GM18507 (cell line): ENCODE results near the gene CNTNAP2.
"Not testable (repeated sequence)": the region's sequence is repeated elsewhere in the genome, so short reads cannot be mapped to it uniquely, and the experiment has no call there.

Source experiments
- DNase-seq: peaks from one replicate; pipeline ENCODE4 v3.0.0; 2011; ENCODE audit warnings: low read depth; ENCODE audit not compliant: insufficient read length; ENCODE audit errors: extremely low spot score
- FAIRE-seq: peaks from 2 replicates; lab custom pipeline; 2011; peaks lifted over from hg19 to GRCh38; lab: Jason Lieb, UNC

The CNTNAP2 gene

GRCh38 chr7:147586526-147586925 lies 1469.9 kb downstream of the CNTNAP2 start:
- no peak for FAIRE-seq
- DNase-seq, result no peak

GRCh38 chr7:147593271-147594057 lies 1476.9 kb downstream of the CNTNAP2 start:
- no peak for FAIRE-seq

GRCh38 chr7:147595042-147595441 lies 1478.4 kb downstream of the CNTNAP2 start:
- no peak for FAIRE-seq

More at GRCh38 chr7:147593271-147594057, 1476.9 kb downstream of the CNTNAP2 start:
- no peak for DNase-seq

GRCh38 chr7:147598687-147599086 lies 1482.1 kb downstream of the CNTNAP2 start:
- FAIRE-seq, DNase-seq: not testable (repeated sequence)

More at GRCh38 chr7:147595042-147595441, 1478.4 kb downstream of the CNTNAP2 start:
- no peak for DNase-seq

GRCh38 chr7:147605323-147605722 lies 1488.7 kb downstream of the CNTNAP2 start:
- DNase-seq (no peak), FAIRE-seq (no peak)

GRCh38 chr7:147607157-147607800 lies 1490.7 kb downstream of the CNTNAP2 start:
- DNase-seq (no peak), FAIRE-seq (no peak)

GRCh38 chr7:147611431-147611830 lies 1494.8 kb downstream of the CNTNAP2 start:
- FAIRE-seq (no peak), DNase-seq (no peak)

- FAIRE-seq, result no peak
These were observed 1518.7 kb downstream of the CNTNAP2 start for GRCh38 chr7:147635288-147635687.

GRCh38 chr7:147636553-147636952 lies 1520.0 kb downstream of the CNTNAP2 start:
- DNase-seq, result no peak
- FAIRE-seq, result no peak

More at GRCh38 chr7:147635288-147635687, 1518.7 kb downstream of the CNTNAP2 start:
- DNase-seq, result no peak

- FAIRE-seq (no peak), DNase-seq (no peak)
These were observed 1522.0 kb downstream of the CNTNAP2 start for GRCh38 chr7:147638566-147638965.

GRCh38 chr7:147639037-147639436 lies 1522.4 kb downstream of the CNTNAP2 start:
- DNase-seq (no peak), FAIRE-seq (no peak)

GRCh38 chr7:147639751-147640150 lies 1523.2 kb downstream of the CNTNAP2 start:
- DNase-seq (no peak), FAIRE-seq (no peak)

GRCh38 chr7:147640821-147641220 lies 1524.2 kb downstream of the CNTNAP2 start:
- FAIRE-seq (no peak), DNase-seq (no peak)

GRCh38 chr7:147646568-147646967 lies 1530.0 kb downstream of the CNTNAP2 start:
- FAIRE-seq (no peak), DNase-seq (no peak)

GRCh38 chr7:147650991-147651390 lies 1534.4 kb downstream of the CNTNAP2 start:
- no peak for DNase-seq
- no peak for FAIRE-seq

GRCh38 chr7:147651601-147652000 lies 1535.0 kb downstream of the CNTNAP2 start:
- FAIRE-seq (no peak), DNase-seq (no peak)

- FAIRE-seq (no peak), DNase-seq (no peak)
These were observed 1536.9 kb downstream of the CNTNAP2 start for GRCh38 chr7:147653456-147653855.

GRCh38 chr7:147658392-147658967 lies 1541.9 kb downstream of the CNTNAP2 start:
- FAIRE-seq, result no peak
- DNase-seq, result no peak

- FAIRE-seq (no peak), DNase-seq (no peak)
These were observed 1542.7 kb downstream of the CNTNAP2 start for GRCh38 chr7:147659036-147659995.
